ENCODE measurements around the gene PIP4K2B.

The PIP4K2B gene

DNA sequence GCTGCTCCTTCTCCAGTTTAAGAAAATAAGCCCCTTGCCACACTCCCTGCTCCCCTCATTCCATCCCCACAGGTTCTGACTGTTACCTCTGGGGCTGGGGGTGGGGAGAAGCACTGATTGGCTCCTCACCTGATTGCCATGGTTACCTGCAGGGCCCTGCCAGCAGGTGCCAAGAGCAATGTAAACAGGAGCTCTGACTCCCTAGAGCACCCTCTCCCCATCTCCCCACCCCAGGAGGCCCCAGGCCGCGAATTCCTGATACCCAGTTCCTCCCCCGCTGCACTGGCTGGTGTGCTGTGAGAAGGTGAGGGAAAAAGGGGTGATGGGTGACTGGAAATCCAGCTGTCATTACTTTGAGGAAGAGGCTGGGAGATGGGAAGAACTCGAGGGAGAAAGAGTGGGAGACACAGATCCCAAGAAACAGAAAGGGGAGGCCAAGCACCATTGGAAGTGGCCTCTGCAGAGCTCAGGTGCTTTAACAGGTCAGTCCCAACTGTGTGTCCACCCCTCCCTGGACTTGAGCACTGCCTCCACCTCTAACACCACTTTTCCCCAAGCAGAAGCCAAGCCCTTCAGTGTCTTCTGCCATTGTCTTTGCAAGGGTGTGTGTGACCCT lies 55.7 kb downstream of the PIP4K2B start:
- Histone ChIP-seq H3K4me1 (ENCODE audit: insufficient read depth, insufficient read length) (peaks cover 31% of the 10 kb centered on the region), H3K9me3 (ENCODE audit: insufficient read depth, low read length) (no peaks in the 10 kb centered on the region), H3K9ac (ENCODE audit: insufficient read length, low read depth) (peak overlapping the region; percentile 44), H3K36me3 (ENCODE audit: insufficient read depth, insufficient read length, low read length) (peaks cover 42% of the 10 kb centered on the region), H3K27me3 (ENCODE audit: insufficient read depth, insufficient read length) (no peaks in the 10 kb centered on the region), H3K4me3 (ENCODE audit: insufficient read length, low read depth) (no peak overlapping the region)
- TF ChIP-seq YY1 (IDR thresholded peaks at IDR 0.05; ENCODE audit: insufficient read depth, insufficient read length): no peak
- no peak for TF ChIP-seq ZNF274 (IDR thresholded peaks at IDR 0.05; ENCODE audit: low read depth, low read length)
- no peak for TF ChIP-seq SUZ12 (IDR thresholded peaks at IDR 0.05; ENCODE audit: extremely low read depth, insufficient read depth, insufficient read length)
- no peak for DNase-seq (ENCODE audit: low read depth, low spot score)

DNA sequence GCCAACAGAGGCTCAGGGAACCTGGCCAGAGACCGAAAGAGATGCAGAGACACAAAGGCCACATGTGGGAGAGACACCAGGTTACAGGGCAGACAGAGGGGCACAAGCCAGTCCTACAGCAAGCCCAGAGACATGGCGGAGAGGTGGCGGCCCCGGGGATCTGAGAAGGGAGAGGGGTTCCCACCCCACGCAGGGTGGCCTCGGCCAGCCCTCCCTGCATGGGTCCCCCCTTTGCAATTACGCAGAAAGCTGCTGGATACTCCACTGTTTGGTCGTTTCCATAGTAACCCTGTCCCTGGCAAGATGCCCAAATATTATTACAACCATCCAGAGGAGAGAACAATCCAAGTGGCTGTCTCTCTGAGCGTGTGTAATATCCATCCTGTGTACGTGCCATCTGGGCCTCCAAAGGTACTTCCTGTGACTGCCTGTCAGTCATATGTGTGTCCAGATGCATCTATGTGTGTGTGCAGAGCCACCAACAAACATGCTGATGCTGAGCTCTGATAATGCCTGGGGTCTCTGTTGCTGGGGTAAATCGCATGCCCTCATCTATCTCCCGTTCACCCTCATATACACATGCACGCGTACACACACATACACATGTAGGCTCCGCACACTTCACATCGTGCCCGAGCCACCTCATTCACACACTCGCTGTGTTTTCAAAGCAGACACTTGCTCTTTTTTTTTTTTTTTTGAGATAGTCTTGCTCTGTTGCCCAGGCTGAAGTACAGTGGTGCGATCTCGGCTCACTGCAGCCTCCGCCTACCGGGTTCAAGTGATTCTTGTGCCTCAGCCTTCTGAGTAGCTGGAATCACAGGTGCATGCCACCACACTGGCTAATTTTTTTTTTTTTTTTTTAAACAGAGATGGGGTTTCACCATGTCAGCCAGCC lies 56.7 kb downstream of the PIP4K2B start:
- H3K36me3 ChIP-seq (ENCODE audit: insufficient read depth, insufficient read length, low read length): peaks cover 51% of the 10 kb centered on the region
- TF ChIP-seq YY1 (IDR thresholded peaks at IDR 0.05; ENCODE audit: insufficient read depth, insufficient read length) (no peak), ZNF274 (IDR thresholded peaks at IDR 0.05; ENCODE audit: low read depth, low read length) (no peak), SUZ12 (IDR thresholded peaks at IDR 0.05; ENCODE audit: extremely low read depth, insufficient read depth, insufficient read length) (no peak)
- no peak overlapping the region for H3K9ac ChIP-seq (ENCODE audit: insufficient read length, low read depth)
- peaks cover 31% of the 10 kb centered on the region for H3K4me1 ChIP-seq (ENCODE audit: insufficient read depth, insufficient read length)
- H3K4me3 ChIP-seq (ENCODE audit: insufficient read length, low read depth): no peak overlapping the region
- DNase-seq (ENCODE audit: low read depth, low spot score): no peak
- no peaks in the 10 kb centered on the region for H3K27me3 ChIP-seq (ENCODE audit: insufficient read depth, insufficient read length)
- H3K9me3 ChIP-seq (ENCODE audit: insufficient read depth, low read length): no peaks in the 10 kb centered on the region

DNA sequence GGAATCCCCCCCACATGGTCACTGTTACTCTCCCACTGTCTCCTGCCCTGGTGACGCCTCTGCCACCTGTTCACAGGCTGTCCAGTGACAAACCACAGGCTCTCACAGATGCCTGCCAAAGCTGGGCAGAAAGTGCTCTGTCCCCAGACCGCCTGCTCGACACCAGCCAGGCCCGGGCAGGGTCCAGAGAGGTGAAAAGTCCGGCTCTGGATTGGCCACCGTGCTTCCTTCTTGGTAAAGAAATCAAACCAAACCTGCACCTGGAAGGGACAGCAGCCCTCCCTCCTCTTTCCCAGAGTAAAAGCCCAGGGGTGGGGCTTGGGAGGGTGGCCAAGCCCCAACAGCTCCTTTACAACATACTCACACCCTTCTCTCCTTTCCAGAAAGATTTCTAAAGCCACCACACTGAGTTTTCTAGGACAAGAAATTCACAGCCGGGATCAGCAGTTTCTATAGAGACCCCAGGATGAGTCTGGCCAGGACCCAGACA lies 57.4 kb downstream of the PIP4K2B start:
- Histone ChIP-seq H3K27me3 (ENCODE audit: insufficient read depth, insufficient read length) (no peaks in the 10 kb centered on the region), H3K4me3 (ENCODE audit: insufficient read length, low read depth) (no peak overlapping the region), H3K4me1 (ENCODE audit: insufficient read depth, insufficient read length) (peaks cover 31% of the 10 kb centered on the region), H3K9ac (ENCODE audit: insufficient read length, low read depth) (peak overlapping the region; percentile 47), H3K9me3 (ENCODE audit: insufficient read depth, low read length) (no peaks in the 10 kb centered on the region), H3K36me3 (ENCODE audit: insufficient read depth, insufficient read length, low read length) (peaks cover 57% of the 10 kb centered on the region)
- DNase-seq (ENCODE audit: low read depth, low spot score): no peak
- no peak for TF ChIP-seq YY1 (IDR thresholded peaks at IDR 0.05; ENCODE audit: insufficient read depth, insufficient read length)
- no peak for TF ChIP-seq SUZ12 (IDR thresholded peaks at IDR 0.05; ENCODE audit: extremely low read depth, insufficient read depth, insufficient read length)
- no peak for TF ChIP-seq ZNF274 (IDR thresholded peaks at IDR 0.05; ENCODE audit: low read depth, low read length)

DNA sequence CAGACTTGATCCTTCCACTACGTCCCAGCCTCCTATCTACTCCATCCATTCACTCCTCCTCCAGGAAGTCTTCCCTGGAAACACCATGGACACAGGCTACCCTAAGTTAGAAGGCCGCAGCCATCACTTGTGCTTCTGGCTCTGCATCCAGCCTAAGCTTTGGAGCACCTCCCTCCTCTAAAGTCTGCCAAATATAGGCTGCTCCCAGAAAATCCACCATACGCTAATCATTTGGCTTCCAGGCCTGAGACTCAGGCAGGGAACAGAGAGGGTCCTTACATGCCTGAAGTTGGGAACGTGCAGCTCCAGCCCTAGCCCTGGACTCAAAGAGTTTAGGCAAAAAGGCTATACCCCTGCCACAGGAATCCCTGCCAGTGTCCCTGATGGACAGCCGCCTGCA lies 57.9 kb downstream of the PIP4K2B start:
- no peak overlapping the region for H3K4me3 ChIP-seq (ENCODE audit: insufficient read length, low read depth)

DNA sequence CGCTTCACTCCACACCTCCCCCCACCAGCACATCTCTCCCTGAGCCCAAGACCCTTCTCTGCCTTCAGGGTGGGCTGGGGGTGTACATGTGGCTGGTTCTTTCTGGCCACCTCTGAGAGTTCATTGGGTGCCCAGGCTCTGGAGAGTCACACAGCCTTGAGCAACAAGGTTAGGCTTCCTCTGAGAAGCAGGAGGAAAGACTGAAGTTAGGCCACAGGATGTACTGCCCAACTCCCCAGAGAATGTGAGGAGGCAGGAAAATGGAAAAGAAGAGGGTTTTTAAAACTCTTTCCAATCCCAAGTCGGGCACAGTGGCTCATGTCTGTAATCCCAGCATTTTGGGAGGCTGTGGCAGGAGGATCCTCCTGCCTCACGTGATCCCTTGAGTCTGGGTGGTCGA lies 58.5 kb downstream of the PIP4K2B start:
- TF ChIP-seq YY1 (IDR thresholded peaks at IDR 0.05; ENCODE audit: insufficient read depth, insufficient read length) (no peak), SUZ12 (IDR thresholded peaks at IDR 0.05; ENCODE audit: extremely low read depth, insufficient read depth, insufficient read length) (no peak), ZNF274 (IDR thresholded peaks at IDR 0.05; ENCODE audit: low read depth, low read length) (no peak)
- Histone ChIP-seq H3K36me3 (ENCODE audit: insufficient read depth, insufficient read length, low read length) (peaks cover 60% of the 10 kb centered on the region), H3K4me1 (ENCODE audit: insufficient read depth, insufficient read length) (peaks cover 23% of the 10 kb centered on the region), H3K9ac (ENCODE audit: insufficient read length, low read depth) (no peak overlapping the region), H3K27me3 (ENCODE audit: insufficient read depth, insufficient read length) (no peaks in the 10 kb centered on the region), H3K4me3 (ENCODE audit: insufficient read length, low read depth) (no peak overlapping the region), H3K9me3 (ENCODE audit: insufficient read depth, low read length) (no peaks in the 10 kb centered on the region)
- no peak for DNase-seq (ENCODE audit: low read depth, low spot score)

More for the DNA sequence above, 57.9 kb downstream of the PIP4K2B start:
- no peaks in the 10 kb centered on the region for H3K9me3 ChIP-seq (ENCODE audit: insufficient read depth, low read length)
- no peaks in the 10 kb centered on the region for H3K27me3 ChIP-seq (ENCODE audit: insufficient read depth, insufficient read length)
- TF ChIP-seq SUZ12 (IDR thresholded peaks at IDR 0.05; ENCODE audit: extremely low read depth, insufficient read depth, insufficient read length) (no peak), ZNF274 (IDR thresholded peaks at IDR 0.05; ENCODE audit: low read depth, low read length) (no peak), YY1 (IDR thresholded peaks at IDR 0.05; ENCODE audit: insufficient read depth, insufficient read length) (no peak)
- no peak for DNase-seq (ENCODE audit: low read depth, low spot score)
- H3K9ac ChIP-seq (ENCODE audit: insufficient read length, low read depth): peak overlapping the region; percentile 47
- peaks cover 60% of the 10 kb centered on the region for H3K36me3 ChIP-seq (ENCODE audit: insufficient read depth, insufficient read length, low read length)
- H3K4me1 ChIP-seq (ENCODE audit: insufficient read depth, insufficient read length): peaks cover 29% of the 10 kb centered on the region

DNA sequence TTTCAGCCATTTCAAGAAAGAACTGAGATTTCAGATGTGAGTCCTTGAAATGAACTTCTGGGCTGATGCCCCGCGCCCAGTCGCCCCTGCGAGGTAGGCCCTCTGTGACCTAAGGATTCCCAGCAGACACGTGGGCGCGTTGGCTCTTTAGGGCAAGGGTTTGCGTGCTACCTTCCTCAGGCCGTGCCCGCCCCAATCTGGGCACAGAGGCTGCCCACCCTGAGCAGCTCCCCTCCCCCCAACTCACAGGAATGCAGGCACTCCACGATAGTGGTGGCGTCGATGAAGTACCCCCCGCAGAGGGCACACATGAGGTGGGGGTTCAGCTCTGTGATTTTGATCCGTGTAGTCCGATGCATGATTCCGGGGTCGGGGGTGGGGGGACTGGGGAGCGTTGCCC lies 59.3 kb downstream of the PIP4K2B start:
- H3K4me3 ChIP-seq (ENCODE audit: insufficient read length, low read depth): no peak overlapping the region
- no peak overlapping the region for H3K9ac ChIP-seq (ENCODE audit: insufficient read length, low read depth)
- TF ChIP-seq YY1 (IDR thresholded peaks at IDR 0.05; ENCODE audit: insufficient read depth, insufficient read length): no peak
- no peak for TF ChIP-seq ZNF274 (IDR thresholded peaks at IDR 0.05; ENCODE audit: low read depth, low read length)
- no peak for TF ChIP-seq SUZ12 (IDR thresholded peaks at IDR 0.05; ENCODE audit: extremely low read depth, insufficient read depth, insufficient read length)
- H3K36me3 ChIP-seq (ENCODE audit: insufficient read depth, insufficient read length, low read length): peaks cover 63% of the 10 kb centered on the region
- no peaks in the 10 kb centered on the region for H3K27me3 ChIP-seq (ENCODE audit: insufficient read depth, insufficient read length)
- H3K9me3 ChIP-seq (ENCODE audit: insufficient read depth, low read length): no peaks in the 10 kb centered on the region
- H3K4me1 ChIP-seq (ENCODE audit: insufficient read depth, insufficient read length): peaks cover 28% of the 10 kb centered on the region
- no peak for DNase-seq (ENCODE audit: low read depth, low spot score)

GRCh38 chr17:38739305-38739704 lies 60.1 kb downstream of the PIP4K2B start:
- no peak for DNase-seq (ENCODE audit: low read depth, low spot score)
- Histone ChIP-seq H3K36me3 (ENCODE audit: insufficient read depth, insufficient read length, low read length) (peaks cover 67% of the 10 kb centered on the region), H3K9ac (ENCODE audit: insufficient read length, low read depth) (no peak overlapping the region), H3K9me3 (ENCODE audit: insufficient read depth, low read length) (no peaks in the 10 kb centered on the region), H3K4me1 (ENCODE audit: insufficient read depth, insufficient read length) (peaks cover 30% of the 10 kb centered on the region), H3K27me3 (ENCODE audit: insufficient read depth, insufficient read length) (no peaks in the 10 kb centered on the region), H3K4me3 (ENCODE audit: insufficient read length, low read depth) (no peak overlapping the region)
- TF ChIP-seq ZNF274 (IDR thresholded peaks at IDR 0.05; ENCODE audit: low read depth, low read length) (no peak), YY1 (IDR thresholded peaks at IDR 0.05; ENCODE audit: insufficient read depth, insufficient read length) (no peak)
